ENCODE results near the gene KRTAP5-10.
A peak's percentile ranks its signal among the peaks of the same experiment; 100 is the strongest.

KRTAP5-10 gene

GRCh38 chr11:71555508-71555907, 9.9 kb upstream of the KRTAP5-10 start:
- TF ChIP-seq, protein P1, sequence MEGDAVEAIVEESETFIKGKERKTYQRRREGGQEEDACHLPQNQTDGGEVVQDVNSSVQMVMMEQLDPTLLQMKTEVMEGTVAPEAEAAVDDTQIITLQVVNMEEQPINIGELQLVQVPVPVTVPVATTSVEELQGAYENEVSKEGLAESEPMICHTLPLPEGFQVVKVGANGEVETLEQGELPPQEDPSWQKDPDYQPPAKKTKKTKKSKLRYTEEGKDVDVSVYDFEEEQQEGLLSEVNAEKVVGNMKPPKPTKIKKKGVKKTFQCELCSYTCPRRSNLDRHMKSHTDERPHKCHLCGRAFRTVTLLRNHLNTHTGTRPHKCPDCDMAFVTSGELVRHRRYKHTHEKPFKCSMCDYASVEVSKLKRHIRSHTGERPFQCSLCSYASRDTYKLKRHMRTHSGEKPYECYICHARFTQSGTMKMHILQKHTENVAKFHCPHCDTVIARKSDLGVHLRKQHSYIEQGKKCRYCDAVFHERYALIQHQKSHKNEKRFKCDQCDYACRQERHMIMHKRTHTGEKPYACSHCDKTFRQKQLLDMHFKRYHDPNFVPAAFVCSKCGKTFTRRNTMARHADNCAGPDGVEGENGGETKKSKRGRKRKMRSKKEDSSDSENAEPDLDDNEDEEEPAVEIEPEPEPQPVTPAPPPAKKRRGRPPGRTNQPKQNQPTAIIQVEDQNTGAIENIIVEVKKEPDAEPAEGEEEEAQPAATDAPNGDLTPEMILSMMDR (IDR thresholded peaks at IDR 0.05; ENCODE audit: control insufficient read depth, extremely low read depth, insufficient read depth), result no peak
- H3K4me3 ChIP-seq (ENCODE audit: low read depth, low read length), result no peak overlapping the region
- no peak for DNase-seq (ENCODE audit: low read depth)

DNA sequence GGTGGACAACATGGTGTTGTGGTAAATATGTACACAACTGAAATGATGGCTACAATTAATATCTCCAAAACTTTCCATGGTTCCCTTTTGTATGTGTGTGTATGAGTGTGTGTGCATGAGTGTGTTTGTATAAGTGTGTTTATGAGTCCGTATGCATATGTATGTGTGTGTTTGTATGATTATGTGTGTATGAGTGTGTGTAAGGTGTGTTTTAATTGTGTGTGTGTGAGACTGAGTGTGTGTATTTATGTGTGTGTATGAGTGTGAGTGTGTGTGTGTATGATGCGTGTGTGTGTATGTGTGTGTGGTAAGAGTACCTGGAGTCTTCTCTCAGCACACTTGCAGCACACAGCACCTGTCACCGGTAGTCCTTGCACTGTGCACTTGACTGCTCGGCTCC, 9.3 kb upstream of the KRTAP5-10 start:
- no peak overlapping the region for H3K4me3 ChIP-seq (ENCODE audit: low read depth, low read length)
- DNase-seq (ENCODE audit: low read depth), result no peak
- TF ChIP-seq, protein P1 (IDR thresholded peaks at IDR 0.05; ENCODE audit: control insufficient read depth, extremely low read depth, insufficient read depth), result no peak

- DNase-seq (ENCODE audit: low read depth), result no peak
- TF ChIP-seq, protein P1 (IDR thresholded peaks at IDR 0.05; ENCODE audit: control insufficient read depth, extremely low read depth, insufficient read depth), result no peak
- no peak overlapping the region for H3K4me3 ChIP-seq (ENCODE audit: low read depth, low read length)
Measured at GRCh38 chr11:71557257-71557656, 8.1 kb upstream of the KRTAP5-10 start.

GRCh38 chr11:71558996-71559395, 6.4 kb upstream of the KRTAP5-10 start:
- no peak for DNase-seq (ENCODE audit: low read depth)
- TF ChIP-seq, protein P1 (IDR thresholded peaks at IDR 0.05; ENCODE audit: control insufficient read depth, extremely low read depth, insufficient read depth), result no peak
- H3K4me3 ChIP-seq (ENCODE audit: low read depth, low read length), result no peak overlapping the region

GRCh38 chr11:71562120-71562519, 3.2 kb upstream of the KRTAP5-10 start:
- no peak overlapping the region for H3K4me3 ChIP-seq (ENCODE audit: low read depth, low read length)
- TF ChIP-seq, protein P1 (IDR thresholded peaks at IDR 0.05; ENCODE audit: control insufficient read depth, extremely low read depth, insufficient read depth), result no peak
- no peak for DNase-seq (ENCODE audit: low read depth)

- DNase-seq (ENCODE audit: low read depth), result no peak
- H3K4me3 ChIP-seq (ENCODE audit: low read depth, low read length), result no peak overlapping the region
- TF ChIP-seq, protein P1 (IDR thresholded peaks at IDR 0.05; ENCODE audit: control insufficient read depth, extremely low read depth, insufficient read depth), result peak; percentile 50
Measured at GRCh38 chr11:71563406-71563805, 2.0 kb upstream of the KRTAP5-10 start.

DNA sequence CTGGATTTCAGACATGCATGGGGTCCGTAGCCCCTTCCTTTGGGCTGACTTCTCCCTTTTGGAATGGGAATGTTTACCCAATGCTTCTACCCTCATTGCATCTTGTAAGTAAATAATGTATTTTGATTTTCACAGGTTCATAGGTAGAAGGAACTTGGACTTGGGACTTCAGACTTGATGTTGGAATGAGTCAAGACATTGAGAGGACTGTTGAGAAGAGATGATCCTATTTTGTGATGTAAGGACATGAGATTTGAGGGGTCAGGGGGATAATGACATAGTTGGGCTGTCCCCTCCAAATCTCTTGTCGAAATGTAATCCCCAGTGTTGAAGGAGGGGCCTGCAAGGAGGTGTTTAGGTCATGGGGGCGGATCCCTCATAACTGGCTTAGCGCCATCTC, 933 bp upstream of the KRTAP5-10 start:
- H3K4me3 ChIP-seq (ENCODE audit: low read depth, low read length), result no peak overlapping the region
- DNase-seq (ENCODE audit: low read depth), result no peak
- TF ChIP-seq, protein P1 (IDR thresholded peaks at IDR 0.05; ENCODE audit: control insufficient read depth, extremely low read depth, insufficient read depth), result no peak

All from LNCaP clone FGC (cell line).